GM18873 (cell line): Measurements from ENCODE around the gene RNF223.
"Not testable (repeated sequence)": the region's sequence is repeated elsewhere in the genome, so short reads cannot be mapped to it uniquely, and the experiment has no call there.

Experiments used
- ATAC-seq: cut with Tn5 transposase; IDR thresholded peaks from one replicate; pipeline ENCODE4 v1.9.1; 2021; ENCODE audit warnings: mild to moderate bottlenecking, moderate library complexity, moderate number of reproducible peaks; ENCODE audit not compliant: unreplicated experiment, low FRiP score

Gene RNF223

DNA sequence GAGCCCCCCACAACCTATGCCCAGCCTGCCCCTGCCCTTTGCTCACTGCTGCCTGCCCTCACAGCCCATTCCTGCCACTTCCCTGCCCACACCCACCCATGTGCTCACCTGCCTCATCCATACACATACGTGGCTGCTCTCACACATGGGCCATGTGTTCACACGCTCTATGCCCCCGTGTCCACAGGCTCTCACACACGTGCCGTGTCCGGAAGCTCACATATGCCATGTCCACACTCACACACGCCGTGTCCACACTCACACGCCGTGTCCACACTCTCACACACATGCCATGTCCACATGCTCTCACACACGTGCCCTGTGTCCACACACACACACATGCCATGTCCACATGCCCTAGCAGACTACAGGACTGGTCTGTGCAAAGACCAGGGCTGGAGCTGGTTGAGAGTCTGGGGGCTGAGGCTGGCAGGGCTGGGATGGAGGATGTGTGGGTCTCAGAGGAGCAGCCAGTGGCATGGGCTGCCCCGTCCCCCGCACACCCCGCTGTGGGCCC lies 583 bp upstream of the RNF223 start:
- ATAC-seq = no peak

DNA sequence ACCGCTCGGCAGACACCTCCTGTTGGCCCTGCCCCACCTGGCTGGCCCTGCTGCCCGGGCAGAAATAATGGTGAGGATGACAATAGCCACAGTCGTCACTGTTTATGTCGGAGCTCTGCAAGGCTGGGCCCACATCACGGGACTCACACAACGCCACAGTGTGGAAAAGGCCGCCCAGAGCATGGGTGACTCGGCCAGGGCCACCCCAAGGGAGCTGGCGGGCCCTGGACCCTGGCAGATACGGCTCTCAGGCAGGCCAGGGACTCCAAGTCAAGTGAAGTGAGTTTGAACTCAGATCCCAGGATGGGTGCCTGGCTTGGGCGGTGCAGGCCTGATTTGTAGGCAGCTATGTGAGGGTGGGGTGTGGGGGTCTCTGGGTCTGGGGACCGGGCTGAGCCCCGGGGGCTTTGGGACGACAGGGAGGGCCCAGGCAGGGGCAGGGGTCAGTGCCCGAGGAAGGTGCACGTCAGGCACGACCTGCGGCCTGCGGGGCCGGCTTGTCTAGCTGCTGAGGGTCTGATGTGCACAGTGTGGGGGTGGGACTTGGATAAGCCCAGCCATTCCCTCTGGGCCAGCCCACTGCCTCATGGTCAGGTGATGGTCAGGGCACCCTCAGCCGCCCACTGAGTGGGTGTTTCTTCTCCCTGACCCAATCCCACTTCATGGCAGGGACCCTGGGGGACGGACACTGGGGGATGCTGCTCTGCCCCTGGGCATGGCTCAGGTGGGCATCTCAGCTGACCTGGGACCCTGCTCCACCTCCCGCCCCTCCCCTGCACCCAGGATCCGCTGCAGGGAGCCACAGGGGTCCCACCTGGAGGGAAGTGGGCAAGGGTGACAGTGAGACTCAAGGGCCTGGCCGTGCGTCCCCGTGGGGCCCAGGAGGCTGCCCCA lies 1.0 kb downstream of the RNF223 start:
- ATAC-seq = no peak

DNA sequence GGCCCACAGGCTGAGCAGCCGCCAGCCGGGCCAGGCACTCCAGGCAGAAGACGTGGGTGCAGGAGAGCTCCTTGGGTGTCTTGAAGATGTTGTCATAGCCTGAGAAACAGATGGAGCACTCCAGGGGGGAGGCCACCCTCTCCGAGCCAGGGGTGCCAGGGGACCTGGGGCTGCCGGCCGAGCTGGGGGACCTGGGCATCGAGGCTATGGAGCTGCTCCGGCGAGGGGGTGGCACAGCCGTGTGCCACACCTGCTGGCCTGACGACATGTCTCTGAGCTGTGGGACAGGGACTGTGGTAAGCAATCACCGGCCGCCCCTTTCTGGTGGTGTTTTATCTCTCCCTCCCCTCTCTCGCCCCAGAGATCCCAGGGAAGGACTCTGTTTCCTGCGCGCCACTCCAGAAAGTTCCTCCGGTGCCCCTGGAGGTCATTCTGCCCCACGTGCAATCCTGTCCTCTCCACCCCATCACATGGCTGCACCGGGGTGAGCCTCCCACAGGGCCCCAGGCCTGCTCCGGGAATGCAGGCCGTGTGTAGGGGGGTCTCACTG lies 1.7 kb downstream of the RNF223 start:
- no peak for ATAC-seq

DNA sequence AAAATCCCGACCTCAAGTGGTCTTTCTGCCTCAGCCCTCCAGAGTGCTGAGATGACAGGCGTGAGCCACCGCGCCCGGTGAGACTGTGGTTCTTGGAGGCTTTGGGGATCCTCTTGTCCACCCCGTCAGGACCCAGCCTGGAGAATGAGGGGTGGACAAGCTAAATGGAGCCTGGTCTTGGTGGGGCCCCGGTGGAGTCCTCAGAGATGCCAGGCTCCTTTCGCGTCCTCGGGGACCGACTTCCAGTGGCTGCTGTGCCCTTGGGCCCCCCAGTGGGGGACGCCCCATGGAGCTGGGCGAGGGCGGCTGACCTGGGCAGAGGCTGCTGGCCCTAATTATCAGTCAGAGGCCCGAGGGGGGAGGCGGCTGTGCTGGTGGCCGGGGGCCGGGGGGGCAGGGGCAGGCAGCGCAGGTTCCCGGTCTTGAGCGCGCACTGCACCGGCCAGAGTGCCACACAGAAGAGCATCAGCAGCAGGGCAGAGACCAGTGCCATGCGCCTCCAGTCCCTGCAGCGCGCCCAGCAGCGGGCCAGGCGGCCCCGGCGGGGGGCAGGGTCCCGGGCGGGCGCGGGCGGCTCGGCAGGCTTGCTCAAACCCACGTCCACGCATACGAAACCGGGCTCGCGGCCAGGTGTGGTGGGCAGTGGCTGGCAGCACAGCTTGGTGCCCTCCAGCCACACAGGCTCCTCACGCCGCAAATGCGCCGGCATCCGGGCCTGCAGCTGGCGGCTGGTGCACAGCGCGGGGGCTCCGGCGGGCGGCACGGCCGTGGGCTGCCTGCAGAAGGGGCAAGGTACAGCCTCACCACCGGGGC lies 2.4 kb downstream of the RNF223 start:
- ATAC-seq = no peak

DNA sequence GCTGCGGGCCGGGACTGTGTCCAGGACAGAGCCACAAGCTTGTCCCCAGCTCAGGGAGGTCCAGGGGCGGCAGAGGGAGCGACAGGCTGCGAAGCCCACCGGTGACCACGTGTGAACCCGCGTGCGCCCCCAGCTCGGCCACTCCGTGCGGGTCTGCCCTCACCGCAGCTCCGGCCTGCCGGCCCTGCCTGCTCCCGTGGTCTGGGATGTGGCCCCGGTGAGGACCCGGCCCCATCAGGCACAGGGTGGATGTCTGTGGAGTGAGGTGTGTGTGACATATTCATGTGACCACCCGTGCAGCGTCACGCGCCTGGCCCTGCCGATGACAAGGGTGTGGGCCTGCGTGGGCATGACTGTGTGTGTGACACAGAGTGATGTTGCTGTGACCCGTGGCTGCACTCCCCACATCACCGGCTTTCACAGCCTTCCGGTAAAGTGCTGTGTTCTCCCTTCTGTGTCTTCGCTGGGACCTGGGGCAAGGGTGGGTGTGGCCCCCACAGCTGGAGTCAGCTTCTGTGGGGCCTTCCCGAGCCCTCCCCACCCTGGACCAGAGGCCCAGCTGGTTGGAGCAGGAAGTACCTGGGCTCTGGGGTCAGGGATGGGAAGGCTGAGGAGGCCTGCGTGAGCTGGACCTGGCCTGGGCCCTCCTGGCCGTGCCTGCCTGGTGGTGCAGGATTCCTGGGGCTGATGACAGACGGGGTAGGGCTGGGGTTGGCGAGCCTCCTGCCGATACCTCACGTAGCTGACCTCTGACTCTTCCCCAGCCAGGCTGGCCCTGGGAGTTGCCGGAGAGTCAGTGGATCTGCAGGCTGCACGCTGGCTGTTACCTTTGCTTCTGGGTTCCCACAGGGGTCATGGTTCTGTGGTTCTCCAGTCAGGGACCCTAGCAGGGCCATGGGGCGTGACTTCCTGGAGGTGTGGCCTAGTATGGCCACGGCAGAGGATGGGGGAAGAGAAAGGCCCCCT lies 4.1 kb downstream of the RNF223 start:
- ATAC-seq = no peak

DNA sequence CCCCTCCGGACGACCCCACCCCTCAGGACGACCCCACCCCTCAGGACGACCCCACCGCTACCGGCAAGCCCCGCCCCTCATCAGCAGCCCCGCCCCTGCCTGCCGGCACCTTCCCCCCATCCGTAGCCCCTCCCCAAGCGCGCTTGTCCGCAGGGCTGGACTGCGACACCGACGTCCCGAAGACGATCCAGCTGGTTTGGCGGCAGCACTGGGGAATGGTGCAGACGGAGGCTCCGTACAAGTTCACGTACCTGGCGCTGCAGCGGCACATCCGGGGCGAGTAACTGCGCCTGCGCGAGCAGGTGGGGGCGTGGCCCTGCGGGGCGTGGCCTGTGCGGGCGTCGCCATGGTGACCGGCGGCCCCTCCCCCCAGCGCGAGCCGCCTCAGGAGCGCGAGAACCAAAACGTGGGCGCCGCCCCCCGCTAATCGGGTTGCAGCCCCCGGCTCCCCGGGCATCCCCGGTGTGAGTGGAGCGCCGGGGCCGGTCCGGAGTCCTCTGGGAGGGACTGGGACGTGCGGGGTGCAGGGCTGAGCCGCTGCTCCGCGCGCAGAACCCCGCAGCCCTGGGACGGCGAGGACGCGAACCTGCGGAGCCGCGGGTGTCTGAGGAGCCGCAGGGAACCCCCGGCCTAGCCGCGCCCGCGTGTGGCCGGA lies 4.9 kb downstream of the RNF223 start:
- peak; percentile 46 for ATAC-seq

DNA sequence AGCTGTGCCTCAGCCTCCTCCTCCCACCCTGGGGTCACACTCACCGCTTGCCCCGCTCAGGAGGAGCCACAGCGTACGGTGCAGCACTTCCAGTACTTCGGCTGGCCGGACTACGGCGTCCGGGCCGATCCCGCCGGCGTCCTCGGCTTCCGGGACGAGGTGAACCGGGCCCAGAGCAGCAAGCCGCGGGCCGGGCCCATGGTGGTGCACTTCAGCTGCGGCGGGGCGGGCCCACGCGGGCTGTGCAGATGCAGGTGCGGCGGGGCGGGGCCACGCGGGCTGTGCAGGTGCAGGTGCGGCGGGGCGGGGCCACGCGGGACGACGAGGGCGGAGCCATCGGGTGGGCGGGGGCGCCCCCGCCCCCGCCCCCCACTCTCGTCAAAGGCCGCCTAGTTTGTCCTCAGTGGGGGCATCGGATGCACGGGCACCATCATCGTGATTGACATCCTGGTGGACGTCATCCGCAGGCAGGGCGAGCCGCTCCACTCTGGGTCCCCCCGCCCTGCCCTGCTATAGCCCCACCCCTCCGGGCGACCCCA lies 5.5 kb downstream of the RNF223 start:
- ATAC-seq = no peak

DNA sequence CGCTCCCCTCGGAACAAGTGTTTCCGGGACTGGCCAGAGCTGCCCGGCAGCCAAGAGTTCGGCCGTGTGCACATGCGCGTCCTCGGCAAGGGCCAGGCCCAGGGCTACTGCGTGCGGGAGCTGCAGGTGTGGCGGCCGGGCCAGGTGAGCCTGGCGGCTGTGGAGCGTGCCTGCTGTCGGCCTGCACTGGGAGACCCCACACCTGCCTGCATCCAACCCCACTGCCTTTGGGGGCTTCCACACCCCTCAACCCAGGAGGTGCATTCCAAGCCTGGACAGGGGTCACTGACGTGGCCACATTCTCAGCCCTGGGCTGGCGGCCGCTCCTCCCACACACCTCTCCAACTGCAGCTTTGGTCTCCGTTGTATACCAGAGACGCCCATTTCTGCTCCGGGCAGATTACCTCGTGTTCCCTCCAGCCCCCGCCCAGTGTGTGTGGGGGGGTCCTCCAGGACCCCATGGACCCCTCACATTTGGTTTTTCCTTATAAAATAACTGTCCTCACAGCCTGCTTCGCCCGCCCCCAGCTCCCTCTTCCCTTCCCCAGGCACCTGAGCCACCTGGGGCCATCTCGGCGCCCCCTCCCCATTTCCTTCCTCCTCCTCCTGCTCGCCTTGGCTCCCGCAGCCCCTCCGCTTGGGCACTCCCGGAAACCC lies 6.1 kb downstream of the RNF223 start:
- ATAC-seq = no peak

DNA sequence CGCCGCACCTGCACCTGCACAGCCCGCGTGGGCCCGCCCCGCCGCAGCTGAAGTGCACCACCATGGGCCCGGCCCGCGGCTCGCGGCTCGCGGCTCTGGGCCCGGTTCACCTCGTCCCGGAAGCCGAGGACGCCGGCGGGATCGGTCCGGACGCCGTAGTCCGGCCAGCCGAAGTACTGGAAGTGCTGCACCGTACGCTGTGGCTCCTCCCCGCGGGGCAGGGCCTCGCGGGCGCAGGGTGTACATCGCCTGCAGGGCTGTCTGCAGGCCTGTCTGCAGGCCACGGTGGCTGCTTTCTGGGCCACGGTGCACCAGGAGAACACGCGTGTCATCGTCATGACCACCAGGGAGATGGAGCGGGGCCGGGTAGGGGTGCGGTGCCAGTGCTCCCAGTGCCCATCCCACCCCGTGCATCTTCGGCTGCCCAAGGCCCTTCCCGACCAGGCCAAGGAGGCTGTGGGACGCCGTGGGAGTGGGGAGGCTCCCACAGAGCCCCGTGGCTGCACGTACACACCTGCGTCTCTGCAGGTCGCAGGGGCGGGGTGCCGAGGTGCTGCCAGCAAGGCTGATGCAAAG lies 6.7 kb downstream of the RNF223 start:
- ATAC-seq = no peak

DNA sequence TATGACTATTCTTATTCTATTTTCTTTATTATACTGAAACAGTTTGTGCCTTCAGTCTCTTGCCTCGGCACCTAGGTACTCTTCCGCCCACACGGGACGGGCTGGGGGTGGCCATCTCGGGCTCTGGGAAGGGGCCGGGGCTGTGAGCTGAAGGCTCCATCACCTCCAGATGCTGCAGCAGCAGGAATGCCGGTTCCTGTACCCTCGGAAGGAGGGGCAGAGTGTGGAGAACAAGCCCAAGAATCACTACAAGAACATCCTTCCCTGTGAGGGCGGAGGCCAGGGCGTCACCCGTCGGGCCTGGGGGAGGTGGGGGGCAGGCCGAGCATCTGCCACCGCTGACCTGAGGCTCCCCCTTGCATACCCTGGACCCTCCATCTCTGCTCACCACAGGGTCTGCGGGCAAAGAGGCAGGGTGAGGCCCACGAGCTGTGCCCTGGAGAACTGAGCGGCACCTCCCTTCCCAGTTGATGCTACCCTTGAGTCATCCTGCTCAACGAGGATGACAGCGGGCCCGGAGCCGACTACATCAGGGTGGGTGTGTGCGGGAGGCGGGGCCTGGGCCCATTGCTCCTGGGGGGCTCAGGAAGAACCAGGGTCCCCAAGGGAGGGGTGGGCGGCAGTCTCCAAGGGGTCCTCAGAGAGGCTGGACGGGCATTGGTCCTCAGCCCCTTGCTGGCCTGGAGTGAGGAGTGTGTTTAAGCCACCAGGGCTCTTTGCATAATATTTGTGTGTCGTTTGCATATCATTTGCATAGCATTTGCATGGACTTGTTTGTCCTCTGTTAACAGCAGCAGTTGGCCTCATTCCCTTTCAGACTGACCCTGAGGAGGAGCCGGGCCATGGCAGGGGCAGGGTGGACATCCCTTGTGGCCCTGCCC lies 7.5 kb downstream of the RNF223 start:
- ATAC-seq = no peak

DNA sequence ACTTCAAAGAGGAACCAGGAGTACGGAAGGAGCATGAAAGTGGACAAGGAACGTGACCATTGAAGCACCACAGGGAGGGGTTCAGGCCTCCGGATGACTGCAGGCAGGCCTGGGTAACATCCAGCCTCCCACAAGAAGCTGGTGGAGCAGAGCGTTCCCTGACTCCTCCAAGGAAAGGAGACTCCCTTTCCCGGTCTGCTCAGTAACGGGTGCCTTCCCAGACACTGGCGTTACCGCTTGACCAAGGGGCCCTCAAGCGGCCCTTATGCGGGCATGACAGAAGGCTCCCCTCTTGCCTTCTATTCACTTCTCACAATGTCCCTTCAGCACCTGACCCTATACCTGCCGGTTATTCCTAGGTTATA lies 8.2 kb downstream of the RNF223 start:
- ATAC-seq = not testable (repeated sequence)

DNA sequence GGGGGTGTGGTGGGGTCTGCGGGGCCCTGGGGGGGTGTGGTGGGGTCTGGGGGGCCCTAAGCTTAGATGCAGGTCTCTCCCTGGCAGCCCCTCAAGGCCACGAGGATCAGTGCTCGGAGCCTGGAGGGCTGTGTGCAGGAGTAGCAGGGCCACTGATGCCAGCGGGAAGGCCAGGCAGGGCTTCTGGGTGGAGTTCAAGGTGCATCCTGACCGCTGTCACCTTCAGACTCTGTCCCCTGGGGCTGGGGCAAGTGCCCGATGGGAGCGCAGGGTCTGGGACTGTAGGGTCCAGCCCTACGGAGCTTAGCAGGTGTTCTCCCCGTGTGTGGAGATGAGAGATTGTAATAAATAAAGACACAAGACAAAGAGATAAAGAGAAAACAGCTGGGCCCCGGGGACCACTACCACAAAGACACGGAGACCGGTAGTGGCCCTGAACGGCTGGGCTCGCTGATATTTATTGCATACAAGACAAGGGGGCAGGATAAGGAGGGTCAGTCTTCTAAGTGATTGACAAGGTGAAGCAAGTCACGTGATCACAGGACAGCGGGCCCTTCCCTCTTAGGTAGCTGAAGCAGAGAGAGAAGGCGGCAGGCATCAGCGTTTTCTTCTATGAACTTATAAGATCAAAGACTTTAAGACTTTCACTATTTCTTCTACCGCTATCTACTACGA lies 8.7 kb downstream of the RNF223 start:
- no peak for ATAC-seq

DNA sequence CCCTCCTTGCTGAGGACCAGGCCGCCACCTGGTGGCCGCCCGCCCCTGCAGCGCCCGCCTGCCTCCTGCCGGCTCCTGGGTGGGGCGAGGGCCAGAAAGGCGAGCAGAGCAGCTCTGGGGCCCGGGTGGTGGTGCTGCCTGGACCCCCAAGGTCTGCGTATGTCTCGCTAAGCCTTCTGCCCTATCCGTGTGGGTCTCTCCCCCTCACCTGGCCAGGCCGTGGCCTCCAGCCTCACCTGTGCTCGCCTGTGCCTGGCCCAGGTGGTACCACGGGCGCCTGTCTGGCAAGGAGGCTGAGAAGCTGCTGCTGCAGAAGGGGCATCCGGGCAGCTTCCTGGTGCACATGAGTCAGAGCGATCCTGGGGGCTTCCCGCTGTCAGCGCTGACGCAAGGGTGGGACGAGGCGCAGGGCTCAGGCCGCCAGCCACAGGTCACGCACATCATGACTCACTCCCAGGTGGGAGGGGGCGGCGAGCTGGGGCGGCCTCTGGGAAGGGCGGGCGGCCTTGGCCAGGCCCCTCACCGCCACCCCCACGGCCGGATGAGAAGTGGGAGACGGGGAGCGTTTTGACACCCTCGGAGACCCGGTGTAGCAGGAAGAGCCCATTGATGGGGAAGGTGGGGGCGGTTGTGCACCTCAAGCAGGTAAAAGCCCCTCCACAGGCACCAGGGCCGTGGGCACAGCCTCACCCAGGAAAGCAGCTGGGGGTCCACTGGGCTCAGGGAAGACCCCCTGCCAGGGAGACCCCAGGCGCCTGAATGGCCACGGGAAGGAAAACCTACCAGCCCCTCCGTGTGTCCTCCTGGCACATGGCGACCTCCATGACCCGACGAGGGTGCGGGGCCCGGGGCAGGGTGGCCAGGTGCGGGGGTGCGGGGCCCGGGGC lies 9.9 kb downstream of the RNF223 start:
- no peak for ATAC-seq

DNA sequence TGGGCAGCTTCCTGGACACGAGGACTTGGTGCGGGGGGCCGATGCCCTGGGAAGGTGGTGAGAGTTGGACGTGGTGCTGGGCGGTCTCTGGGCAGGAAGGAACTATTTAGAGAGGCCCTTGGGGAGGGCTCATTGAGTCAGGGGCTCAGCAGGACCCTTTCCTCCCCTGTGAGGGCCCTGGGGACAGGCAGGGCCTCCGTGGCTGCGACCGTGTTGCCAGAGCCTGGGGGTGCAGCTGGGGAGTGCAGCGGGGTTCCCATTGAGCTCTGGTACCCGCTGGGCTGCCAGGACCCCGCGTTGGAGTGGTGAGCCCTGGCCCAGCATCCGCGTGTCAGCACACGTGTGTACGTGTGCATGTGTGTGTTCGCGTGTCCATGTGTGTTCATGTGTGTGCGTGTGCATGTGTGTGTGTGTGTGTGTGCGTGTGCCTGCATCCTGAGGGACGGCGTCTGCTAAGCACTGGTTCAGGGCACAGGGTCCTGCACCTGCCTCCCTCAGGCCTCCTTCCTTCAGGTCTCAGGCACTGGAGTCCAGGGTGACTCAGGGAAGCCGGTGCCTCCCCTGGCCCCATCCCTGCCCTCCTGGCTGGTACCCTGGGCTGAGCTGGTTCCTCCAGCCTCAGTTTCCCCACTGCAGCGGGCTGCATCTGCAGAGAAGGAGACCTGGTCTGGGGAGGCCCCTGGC lies 10.7 kb downstream of the RNF223 start:
- no peak for ATAC-seq
